H1 (cell line): ENCODE measurements around the gene PDGFB. TPM values are rescaled to one million over a fixed set of nuclear protein-coding genes. Genes with fewer than 3 reads are reported as not detected.

Experiments used
- CTCF ChIA-PET: fragments of 300-600 bp; sonication (Branson Sonifier 250); formaldehyde crosslinking; loops from one replicate; lab custom pipeline; 2021; ENCODE audit not compliant: partially characterized antibody; lab: Charles Lee
- POLR2A ChIA-PET: fragments of 300-600 bp; sonication (Branson Sonifier 250); formaldehyde crosslinking; loops from one replicate; lab custom pipeline; 2021; ENCODE audit warnings: inconsistent platforms; ENCODE audit not compliant: partially characterized antibody; lab: Charles Lee
- DNase-seq, 2 experiments: peaks; one replicate each; pipeline versions ENCODE4 v3.0.0 to v3.0.0-alpha.2; 2010 to 2022; ENCODE audit warnings: low spot score in 2 of 2, low read depth in 1 of 2, mixed read lengths in 1 of 2
- FAIRE-seq: peaks from 2 replicates; lab custom pipeline; 2011; peaks lifted over from hg19 to GRCh38; lab: Jason Lieb, UNC
- H2AFZ ChIP-seq: 2 replicates; pipeline ENCODE4 v1.8.1; 2012; ENCODE audit warnings: low read length, inconsistent platforms
- H2AK5ac ChIP-seq: 2 replicates; pipeline ENCODE4 v1.6.1; 2013; ENCODE audit warnings: low read depth, low read length
- H2BK120ac ChIP-seq: replicated peaks from 2 replicates; pipeline ENCODE3; 2013; ENCODE audit warnings: low read depth, low read length, inconsistent platforms
- H2BK12ac ChIP-seq: 2 replicates; pipeline ENCODE4 v1.6.1; 2013; ENCODE audit warnings: low read depth, low read length
- H2BK15ac ChIP-seq: 2 replicates; pipeline ENCODE4 v1.6.1; 2013; ENCODE audit warnings: low read length
- H2BK20ac ChIP-seq: 2 replicates; pipeline ENCODE4 v1.6.1; 2013; ENCODE audit warnings: low read length
- H2BK5ac ChIP-seq: 2 replicates; pipeline ENCODE4 v1.6.1; 2013; ENCODE audit warnings: low read depth, low read length
- H3K14ac ChIP-seq: 2 replicates; pipeline ENCODE4 v1.6.1; 2013; ENCODE audit warnings: inconsistent platforms; ENCODE audit not compliant: insufficient read length
- H3K18ac ChIP-seq: 2 replicates; pipeline ENCODE4 v1.6.1; 2013; ENCODE audit warnings: low read length; ENCODE audit errors: extremely low read depth
- H3K23ac ChIP-seq: 2 replicates; pipeline ENCODE4 v1.6.1; 2013; ENCODE audit warnings: inconsistent platforms; ENCODE audit not compliant: insufficient read length
- H3K23me2 ChIP-seq: 2 replicates; pipeline ENCODE4 v1.6.1; 2013; ENCODE audit warnings: low read depth, low read length
- H3K27ac ChIP-seq: 2 replicates; pipeline ENCODE4 v1.6.1; 2011; ENCODE audit warnings: low read depth, low read length, inconsistent platforms
- H3K27me3 ChIP-seq, 4 experiments: replicated peaks in 1 of 4; 1 replicate in 1 of 4; 2 replicates in 3 of 4; pipeline versions ENCODE4 v1.6.1 to v1.8.1; 2011 to 2013; ENCODE audit warnings: low read length in 3 of 4, mild to moderate bottlenecking in 3 of 4, inconsistent platforms in 2 of 4, mixed read lengths in 2 of 4, moderate library complexity in 1 of 4; ENCODE audit not compliant: control insufficient read depth in 3 of 4, insufficient read depth in 3 of 4; ENCODE audit errors: extremely low read depth in 1 of 4
- H3K36me3 ChIP-seq, 4 experiments: 2 replicates each; pipeline versions ENCODE4 v1.6.1 to v1.8.1; 2011 to 2013; ENCODE audit warnings: mild to moderate bottlenecking in 4 of 4, low read length in 3 of 4, moderate library complexity in 2 of 4, control low read depth in 1 of 4, inconsistent platforms in 1 of 4; ENCODE audit not compliant: insufficient read depth in 4 of 4, control insufficient read depth in 2 of 4
- H3K4ac ChIP-seq: replicated peaks from 2 replicates; pipeline ENCODE3; 2013; ENCODE audit warnings: low read length, low read depth, mixed read lengths, inconsistent platforms; ENCODE audit not compliant: insufficient read length
- H3K4me1 ChIP-seq, 4 experiments: replicated peaks in 1 of 4; 1 replicate in 1 of 4; 2 replicates in 3 of 4; pipeline versions ENCODE4 v1.6.1 to v1.8.1; 2011 to 2013; ENCODE audit warnings: low read length in 3 of 4, inconsistent platforms in 2 of 4, mixed read lengths in 1 of 4; ENCODE audit not compliant: insufficient read depth in 4 of 4, control insufficient read depth in 3 of 4
- H3K4me2 ChIP-seq, 2 experiments: 2 replicates each; pipeline versions ENCODE4 v1.6.1 to v1.8.1; 2011 to 2013; ENCODE audit warnings: low read depth in 2 of 2, low read length in 2 of 2, control low read depth in 1 of 2, inconsistent platforms in 1 of 2, mild to moderate bottlenecking in 1 of 2; ENCODE audit not compliant: insufficient read depth in 1 of 2
- H3K4me3 ChIP-seq, 4 experiments: fragments of 200-600, 300-600 bp in 1 of 4; sonication (generic), shearing (Covaris generic), sonication (Bioruptor Twin) in 1 of 4; 2 replicates each; pipeline versions ENCODE4 v1.5.1 to v1.8.1; 2011 to 2016; ENCODE audit warnings: low read length in 4 of 4, low read depth in 3 of 4, control low read depth in 2 of 4, inconsistent platforms in 2 of 4, mild to moderate bottlenecking in 2 of 4, mixed read lengths in 1 of 4, moderate library complexity in 1 of 4; ENCODE audit not compliant: insufficient read depth in 2 of 4; ENCODE audit errors: extremely low read depth in 1 of 4
- H3K56ac ChIP-seq: replicated peaks from 2 replicates; pipeline ENCODE3; 2013; ENCODE audit warnings: low read depth, mild to moderate bottlenecking, mixed read lengths, low read length, inconsistent platforms; ENCODE audit not compliant: insufficient read length
- H3K79me1 ChIP-seq: 2 replicates; pipeline ENCODE4 v1.6.1; 2013; ENCODE audit warnings: low read depth, low read length, control low read depth
- H3K79me2 ChIP-seq, 2 experiments: 2 replicates each; pipeline versions ENCODE4 v1.6.1 to v1.8.1; 2012 to 2013; ENCODE audit warnings: low read length in 2 of 2, mild to moderate bottlenecking in 2 of 2, inconsistent platforms in 1 of 2; ENCODE audit not compliant: insufficient read depth in 2 of 2, control insufficient read depth in 1 of 2
- H3K9ac ChIP-seq, 4 experiments: replicated peaks in 1 of 4; 1 replicate in 1 of 4; 2 replicates in 3 of 4; pipeline versions ENCODE4 v1.6.1 to v1.8.1; 2011 to 2013; ENCODE audit warnings: low read depth in 3 of 4, low read length in 3 of 4, control low read depth in 2 of 4, mild to moderate bottlenecking in 2 of 4, moderate library complexity in 2 of 4, inconsistent platforms in 1 of 4; ENCODE audit errors: extremely low read depth in 1 of 4
- H3K9me3 ChIP-seq, 2 experiments: 2 replicates each; pipeline versions ENCODE4 v1.6.1 to v1.8.1; 2012 to 2013; ENCODE audit warnings: mild to moderate bottlenecking in 2 of 2, moderate library complexity in 2 of 2, control low read depth in 1 of 2, inconsistent platforms in 1 of 2, low read depth in 1 of 2, low read length in 1 of 2, mixed read lengths in 1 of 2; ENCODE audit not compliant: insufficient read depth in 2 of 2
- H4K20me1 ChIP-seq, 2 experiments: replicated peaks in 1 of 2; 2 replicates each; pipeline versions ENCODE3 to v1.8.1; 2011 to 2013; ENCODE audit warnings: inconsistent platforms in 2 of 2, low read length in 2 of 2, mild to moderate bottlenecking in 1 of 2; ENCODE audit not compliant: insufficient read depth in 2 of 2, control insufficient read depth in 1 of 2
- H4K5ac ChIP-seq: 2 replicates; pipeline ENCODE4 v1.6.1; 2013; ENCODE audit warnings: low read length, low read depth, mixed read lengths, inconsistent platforms; ENCODE audit not compliant: insufficient read length
- H4K8ac ChIP-seq: 2 replicates; pipeline ENCODE4 v1.8.0; 2013; ENCODE audit warnings: mild to moderate bottlenecking, moderate library complexity, low read length, inconsistent platforms; ENCODE audit not compliant: insufficient read depth; ENCODE audit errors: extremely low read depth
- H4K91ac ChIP-seq: replicated peaks from 2 replicates; pipeline ENCODE3; 2013; ENCODE audit warnings: low read length, mixed read lengths, inconsistent platforms; ENCODE audit not compliant: insufficient read length
- KDM1A ChIP-seq: fragments of 200-600, 300-600 bp; sonication (generic); IDR thresholded peaks from 2 replicates; pipeline ENCODE4 v1.7.1; 2016; ENCODE audit warnings: mild to moderate bottlenecking, low read length, borderline replicate concordance
- RBBP5 ChIP-seq: IDR thresholded peaks from 2 replicates; pipeline ENCODE4 v1.7.1; 2012; ENCODE audit warnings: low read depth, mild to moderate bottlenecking, inconsistent platforms, low read length, moderate library complexity, borderline replicate concordance
- TEAD4 ChIP-seq: IDR thresholded peaks from 2 replicates; pipeline ENCODE4 v1.6.1; 2012; ENCODE audit warnings: low read depth, low read length, inconsistent platforms, mixed read lengths
- YY1 ChIP-seq: IDR thresholded peaks from 2 replicates; pipeline ENCODE4 v1.6.1; 2011; ENCODE audit warnings: low read depth, mild to moderate bottlenecking, low read length
- WGBS, 2 experiments: shearing (Covaris generic) in 1 of 2; methylation state at CpG; one replicate each; pipeline versions ENCODE4 v1.1.6 to v1.1.7; 2013 to 2015; ENCODE audit warnings: low lambda C conversion rate in 2 of 2, mixed read lengths in 2 of 2, inconsistent platforms in 1 of 2, low coverage in 1 of 2, missing lambda C conversion rate in 1 of 2; ENCODE audit not compliant: insufficient replicate concordance in 2 of 2, insufficient coverage in 1 of 2, insufficient read length in 1 of 2; ENCODE audit errors: extremely low coverage in 1 of 2, missing lambda C conversion rate in 1 of 2; 5-methylcytosine and 5-hydroxymethylcytosine counted together
- polyA plus RNA-seq, 7 experiments: library from polyadenylated mRNA; depleted of rRNA in 3 of 7; stranded (reverse) in 5 of 7; unstranded in 2 of 7; fragments of >200 nt in 5 of 7; fragments of 200-250 nt in 2 of 7; gene quantifications; 1 replicate in 5 of 7; 2 replicates in 1 of 7; 4 replicates in 1 of 7; pipeline versions ENCODE4 v1.2.1 to v1.2.3, GENCODE V29; 2011 to 2013; ENCODE audit warnings: missing spikeins in 2 of 7, mixed read lengths in 2 of 7
- total RNA-seq: library from RNA; stranded (reverse); fragmentation: NEBNext Ultra II Directional; extraction: Animal tissue kit (Norgen Biotek cat#: 25700); gene quantifications from 2 replicates; pipeline ENCODE4 v1.2.1, GENCODE V29; 2021

Gene PDGFB
- total and polyA plus RNA-seq, 2 of the 8 experiments (the other 6 are each of a cell fraction or from before 2014, with no cell fraction given) = 3.9 to 8.5 TPM

DNA sequence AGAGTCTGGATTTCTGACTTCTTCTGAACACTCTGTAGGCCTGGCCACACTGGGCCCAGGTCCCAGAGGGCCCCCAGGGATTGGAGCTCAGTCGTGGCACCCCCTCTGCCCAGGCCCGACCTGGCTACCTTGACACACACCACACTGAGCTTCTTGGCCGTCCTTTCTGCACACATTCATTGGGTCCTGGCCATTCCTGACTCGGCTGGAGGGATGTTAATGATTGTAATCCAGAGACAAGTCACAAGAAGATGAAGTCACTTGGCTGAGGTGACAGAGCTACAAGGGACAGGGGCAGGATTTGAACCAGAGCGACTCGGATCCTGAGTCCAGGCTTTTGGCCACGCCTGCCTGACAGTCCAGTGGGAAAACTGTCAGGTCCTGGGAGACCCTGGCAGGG lies 23.9 kb upstream of the PDGFB start:
- Histone ChIP-seq H3K79me2 (no peaks in the 10 kb centered on the region), H3K4ac (no peak overlapping the region), H2AK5ac (0 out of 2 replicates have a peak overlapping the region, but pooled peaks have one; percentile 6), H3K79me1 (no peaks in the 10 kb centered on the region), H3K27me3 (no peaks in the 10 kb centered on the region; a peak in 1 of 7 replicates), H2BK120ac (no peak overlapping the region), H3K23me2 (no peaks in the 10 kb centered on the region), H3K23ac (no peak overlapping the region), H3K56ac (no peak overlapping the region), H4K91ac (no peak overlapping the region), H3K27ac (no peak overlapping the region), H3K9ac (no peak overlapping the region), H4K5ac (no peak overlapping the region), H3K18ac (no peak overlapping the region), H4K8ac (peak overlapping the region; percentile 22; the same call in 1 of the 2 replicates), H3K14ac (no peak overlapping the region), H2AFZ (no peak overlapping the region), H3K4me1 (peaks cover 0 to 7% (median under 1%) of the 10 kb centered on the region in 4 experiments; a peak in 2 of 7 replicates), H3K36me3 (no peaks in the 10 kb centered on the region), H3K4me2 (no peak overlapping the region), H3K9me3 (0 out of 4 replicates have a peak, but pooled peaks cover 0 to 2% of the 10 kb centered on the region in 2 experiments), H2BK15ac (0 out of 2 replicates have a peak overlapping the region, but pooled peaks have one; percentile 46), H2BK12ac (peak overlapping the region; percentile 68; the same call in 1 of the 2 replicates), H2BK5ac (0 out of 2 replicates have a peak overlapping the region, but pooled peaks have one; percentile 52), H2BK20ac (no peak overlapping the region), H4K20me1 (no peaks in the 10 kb centered on the region), H3K4me3 (no peak overlapping the region)
- CTCF ChIA-PET = interaction anchor here (0.7 to 2.5 kb wide), 13 partner anchors 9 to 150 kb away, joined by 3 to 9 read pairs (median 4); no protein-coding TSS in a partner anchor
- WGBS, 2 experiments = 83% methylated on average over 6 of the region's 7 CpGs; no CpG with 5 or more reads in 1 of the 2 experiments
- no peak for DNase-seq
- no peak for FAIRE-seq
- POLR2A ChIA-PET = interaction anchor here (0.9 to 2.6 kb wide), 11 partner anchors 7 to 51 kb away, joined by 3 to 10 read pairs (median 3); no protein-coding TSS in a partner anchor
- TF ChIP-seq TEAD4 (no peak), RBBP5 (no peak), YY1 (no peak), KDM1A (no peak)
